Neutrophil (primary cell): Measurements from ENCODE around the gene FFAR4.

Source experiments
- H3K27ac ChIP-seq: fragments of 200-600 bp; sonication (generic); 2 replicates; pipeline ENCODE4 v1.5.1; 2016; ENCODE audit warnings: mild to moderate bottlenecking, moderate library complexity
- H3K27me3 ChIP-seq: fragments of 200-600 bp; sonication (generic); 2 replicates; pipeline ENCODE4 v1.6.0; 2016; ENCODE audit warnings: mild to moderate bottlenecking
- H3K36me3 ChIP-seq: fragments of 200-600 bp; sonication (generic); 2 replicates; pipeline ENCODE4 v1.5.1; 2017
- H3K4me1 ChIP-seq, 2 experiments: fragments of 200-600 bp in 1 of 2; sonication (generic) in 1 of 2; 1 replicate in 1 of 2; 2 replicates in 1 of 2; pipeline versions ENCODE4 v1.5.1 to v1.6.1; 2013 to 2016; ENCODE audit warnings: low read depth in 1 of 2, low read length in 1 of 2, mild to moderate bottlenecking in 1 of 2, moderate library complexity in 1 of 2; ENCODE audit not compliant: control insufficient read depth in 1 of 2, insufficient read depth in 1 of 2
- H3K4me3 ChIP-seq, 2 experiments: fragments of 200-600 bp in 1 of 2; sonication (generic) in 1 of 2; 1 replicate in 1 of 2; 2 replicates in 1 of 2; pipeline ENCODE4 v1.5.1; 2013 to 2016; ENCODE audit warnings: low read depth in 1 of 2, low read length in 1 of 2, mild to moderate bottlenecking in 1 of 2, moderate library complexity in 1 of 2
- H3K9me3 ChIP-seq: fragments of 200-600 bp; sonication (generic); 2 replicates; pipeline ENCODE4 v1.5.1; 2016
- TF ChIP-seq, protein P1 (sequence below): fragments of 200-600 bp; sonication (generic); IDR thresholded peaks from 2 replicates; pipeline ENCODE4 v1.5.1; 2016; ENCODE audit warnings: antibody characterized with exemption

The FFAR4 gene

DNA sequence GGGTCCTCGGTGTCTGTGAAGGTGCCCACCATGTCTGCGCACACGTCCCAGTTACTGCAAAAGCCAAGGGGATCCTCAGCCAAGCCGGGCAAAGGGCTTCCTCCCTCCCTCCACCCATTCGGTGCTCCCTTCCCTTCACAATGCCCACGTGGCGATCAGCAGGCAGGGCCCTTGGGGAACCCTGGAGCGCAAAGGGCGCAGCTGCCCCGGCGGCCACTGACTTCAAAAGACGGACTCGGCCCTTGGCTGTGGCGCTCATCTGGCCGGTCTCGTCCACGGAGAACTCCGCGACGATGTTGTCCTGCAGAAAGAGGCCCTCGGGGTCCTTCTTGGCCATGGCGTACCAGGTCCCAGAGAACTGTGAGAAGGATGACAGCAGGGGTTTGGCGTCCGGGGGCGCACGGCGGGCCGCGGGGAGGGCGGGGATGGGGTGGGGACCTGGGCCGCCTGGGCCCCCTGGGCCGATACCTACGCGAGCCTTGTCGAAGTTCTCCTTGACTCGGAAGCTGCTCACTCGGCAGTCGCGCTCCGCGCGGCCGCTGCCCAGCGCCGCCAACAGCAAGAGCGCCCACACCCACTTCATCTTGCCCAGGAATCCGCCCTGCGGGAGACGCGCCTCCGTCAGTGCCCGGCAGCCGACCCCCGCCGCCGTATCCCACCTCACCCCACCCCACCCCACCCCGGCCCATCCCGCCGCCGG, 34.1 kb downstream of the FFAR4 start:
- Histone ChIP-seq H3K27ac (no peak overlapping the region), H3K4me3 (no peak overlapping the region), H3K9me3 (no peaks in the 10 kb centered on the region), H3K27me3 (peaks cover 77% of the 10 kb centered on the region), H3K36me3 (no peaks in the 10 kb centered on the region), H3K4me1 (peaks cover 0 to 5% of the 10 kb centered on the region in 2 experiments)
- TF ChIP-seq, protein P1, sequence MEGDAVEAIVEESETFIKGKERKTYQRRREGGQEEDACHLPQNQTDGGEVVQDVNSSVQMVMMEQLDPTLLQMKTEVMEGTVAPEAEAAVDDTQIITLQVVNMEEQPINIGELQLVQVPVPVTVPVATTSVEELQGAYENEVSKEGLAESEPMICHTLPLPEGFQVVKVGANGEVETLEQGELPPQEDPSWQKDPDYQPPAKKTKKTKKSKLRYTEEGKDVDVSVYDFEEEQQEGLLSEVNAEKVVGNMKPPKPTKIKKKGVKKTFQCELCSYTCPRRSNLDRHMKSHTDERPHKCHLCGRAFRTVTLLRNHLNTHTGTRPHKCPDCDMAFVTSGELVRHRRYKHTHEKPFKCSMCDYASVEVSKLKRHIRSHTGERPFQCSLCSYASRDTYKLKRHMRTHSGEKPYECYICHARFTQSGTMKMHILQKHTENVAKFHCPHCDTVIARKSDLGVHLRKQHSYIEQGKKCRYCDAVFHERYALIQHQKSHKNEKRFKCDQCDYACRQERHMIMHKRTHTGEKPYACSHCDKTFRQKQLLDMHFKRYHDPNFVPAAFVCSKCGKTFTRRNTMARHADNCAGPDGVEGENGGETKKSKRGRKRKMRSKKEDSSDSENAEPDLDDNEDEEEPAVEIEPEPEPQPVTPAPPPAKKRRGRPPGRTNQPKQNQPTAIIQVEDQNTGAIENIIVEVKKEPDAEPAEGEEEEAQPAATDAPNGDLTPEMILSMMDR, result no peak

DNA sequence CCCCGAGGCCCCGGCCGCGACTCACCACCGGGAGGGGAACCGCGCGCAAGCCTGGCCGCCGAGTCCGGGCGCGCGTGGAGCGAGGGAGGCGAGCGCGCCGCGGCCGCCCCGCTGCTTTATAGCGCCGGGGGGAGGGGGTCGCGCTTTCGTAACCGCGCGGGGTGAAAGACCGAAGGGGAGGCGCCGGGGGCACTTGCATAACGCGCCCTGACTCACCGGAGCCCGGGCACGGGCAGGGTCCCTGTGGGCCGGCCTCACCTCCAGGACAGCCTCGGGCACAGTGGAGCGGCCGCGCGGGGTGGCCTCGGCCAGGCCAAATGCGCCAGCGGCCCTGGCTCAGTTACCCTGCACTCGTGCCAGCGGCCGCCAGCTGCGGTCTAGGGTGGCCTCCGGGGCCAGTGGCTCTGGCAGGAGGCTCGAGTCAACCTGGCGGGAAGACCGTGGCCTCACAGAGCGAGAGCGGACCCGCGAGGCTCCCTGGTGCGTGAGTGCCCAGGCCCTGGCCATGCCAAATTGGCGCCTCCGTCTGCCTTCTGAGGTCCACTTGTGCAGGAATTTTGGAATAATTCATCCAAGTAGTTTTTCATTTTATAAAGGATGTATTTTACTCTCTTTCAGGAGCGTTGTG, 34.8 kb downstream of the FFAR4 start, which contains the start of gene RBP4:
Gene RBP4, minus strand, starts transcription at position 90 of the 628 bp plus-strand sequence. CDS start 207 bp downstream, outside the sequence.
- TF ChIP-seq, protein P1, result no peak
- peaks cover 83% of the 10 kb centered on the region for H3K27me3 ChIP-seq
- H3K9me3 ChIP-seq, result no peaks in the 10 kb centered on the region
- H3K27ac ChIP-seq, result no peak within 1 kb of the TSS
- peaks cover 0 to 5% of the 10 kb centered on the region in 2 experiments for H3K4me1 ChIP-seq
- no peaks in the 10 kb centered on the region for H3K36me3 ChIP-seq
- H3K4me3 ChIP-seq, result no peak within 1 kb of the TSS

DNA sequence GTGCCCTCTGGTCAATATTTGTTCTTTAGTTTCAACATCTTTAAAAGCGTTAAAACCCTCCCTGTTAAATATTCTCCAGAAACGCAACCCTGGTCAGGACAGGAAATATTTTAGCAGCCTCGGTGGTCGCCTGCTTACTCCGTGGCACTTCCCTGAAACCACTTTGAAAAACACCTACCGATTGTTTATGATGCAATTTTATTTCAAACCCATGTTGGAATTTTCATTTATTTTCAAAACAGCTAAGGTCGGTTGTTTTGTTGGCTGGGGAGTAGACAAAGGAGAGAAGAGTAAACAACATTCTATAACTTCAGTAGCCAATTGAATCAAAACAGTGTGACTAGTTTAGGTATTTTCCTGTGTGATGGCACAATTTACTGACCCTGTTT, 35.3 kb downstream of the FFAR4 start:
- Histone ChIP-seq H3K4me3 (no peak overlapping the region), H3K36me3 (no peaks in the 10 kb centered on the region), H3K4me1 (peaks cover 0 to 5% of the 10 kb centered on the region in 2 experiments), H3K27me3 (peaks cover 88% of the 10 kb centered on the region), H3K9me3 (no peaks in the 10 kb centered on the region), H3K27ac (no peak overlapping the region)
- TF ChIP-seq, protein P1, result no peak

DNA sequence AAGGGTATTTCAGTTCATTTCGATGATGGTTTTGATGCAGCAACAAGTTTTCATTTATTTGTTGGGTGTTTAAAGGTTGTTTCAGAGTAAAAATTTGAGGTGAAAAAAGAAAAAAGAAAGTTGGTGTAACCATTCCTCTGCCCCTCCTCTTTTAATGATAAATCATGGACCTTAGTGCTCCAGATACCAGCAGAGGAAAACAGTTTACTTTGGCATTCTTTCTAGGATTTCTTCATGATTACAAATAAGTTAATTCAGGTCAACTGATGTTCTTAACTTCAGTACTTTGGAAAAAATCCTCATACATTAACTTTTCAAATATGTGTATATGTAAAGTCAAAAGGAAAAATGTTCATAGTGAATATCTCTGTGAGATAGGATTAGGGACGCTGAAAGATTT, 36.6 kb downstream of the FFAR4 start:
- no peaks in the 10 kb centered on the region for H3K9me3 ChIP-seq
- H3K27ac ChIP-seq, result no peak overlapping the region
- TF ChIP-seq, protein P1, result no peak
- peaks cover 0 to 5% of the 10 kb centered on the region in 2 experiments for H3K4me1 ChIP-seq
- no peak overlapping the region for H3K4me3 ChIP-seq
- H3K27me3 ChIP-seq, result peaks cover 89% of the 10 kb centered on the region
- H3K36me3 ChIP-seq, result no peaks in the 10 kb centered on the region

DNA sequence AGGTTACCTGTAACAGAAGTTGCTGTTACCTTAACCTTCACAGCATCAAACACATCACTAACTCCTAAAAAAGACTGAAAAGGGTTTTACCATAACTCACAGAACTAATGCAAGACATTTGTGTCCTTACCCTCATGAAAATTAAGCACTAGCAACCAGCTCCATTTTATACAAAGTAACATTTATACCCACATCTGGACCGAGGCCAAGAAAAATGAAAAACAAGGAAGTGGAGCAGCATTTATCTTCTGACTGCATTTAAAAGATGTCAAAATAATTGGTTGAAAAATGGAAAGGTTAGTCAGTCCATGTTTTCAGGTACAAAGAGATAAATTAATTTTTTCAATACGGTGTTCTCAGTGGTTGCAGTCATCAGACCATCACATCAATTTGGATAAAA, 37.7 kb downstream of the FFAR4 start:
- H3K27ac ChIP-seq, result no peak overlapping the region
- H3K27me3 ChIP-seq, result peaks cover 78% of the 10 kb centered on the region
- H3K36me3 ChIP-seq, result no peaks in the 10 kb centered on the region
- H3K4me1 ChIP-seq, result peaks cover 0 to 5% of the 10 kb centered on the region in 2 experiments
- TF ChIP-seq, protein P1, result no peak
- no peak overlapping the region for H3K4me3 ChIP-seq
- H3K9me3 ChIP-seq, result no peaks in the 10 kb centered on the region
